Activated T-helper 2 cell treated with anti-CD3 and anti-CD28 coated beads, Interferon-gamma antibody, Interleukin-2, Interleukin-4, amounts not matched to agents 10 μg/mL and 5 μg/mL and 100 μg/mL, durations not matched to agents 14 hours and 24 hours and 36 hours (primary cell): ENCODE measurements around the gene GLIPR1. TPM values are rescaled to one million over a fixed set of nuclear protein-coding genes. Genes with fewer than 3 reads are reported as not detected.

Source experiments
- total RNA-seq: library from RNA; stranded (reverse); gene quantifications from 2 replicates; pipeline ENCODE4 v1.2.3, GENCODE V29; 2022

The GLIPR1 gene
- total RNA-seq, 1 donor from 2014 or later: 7.6 TPM

Other genes starting within 250 kb of the GLIPR1 start
- gene CAPS2, start 150.4 kb upstream of the GLIPR1 start, total RNA-seq: 1.2 and 2.2 TPM in 2 replicates
- not detected in 2 replicates for gene GLIPR1L1, start 146.1 kb upstream of the GLIPR1 start, total RNA-seq
- not detected in 2 replicates for gene GLIPR1L2, start 89.7 kb upstream of the GLIPR1 start, total RNA-seq
- 114 and 119 TPM in 2 replicates for gene KRR1, start 30.9 kb downstream of the GLIPR1 start, total RNA-seq